HCT116 (cell line): Measurements from ENCODE around the gene OTOG. TPM values are rescaled to one million over a fixed set of nuclear protein-coding genes. Genes with fewer than 3 reads are reported as not detected.

ENCODE experiments used
- ATAC-seq: fragments of 200-7000 bp; cut with Tn5 transposase; 2 replicates; pipeline ENCODE4 v1.9.1; 2020; ENCODE audit warnings: mild to moderate bottlenecking, moderate library complexity
- BruUV-seq: library from RNA; stranded (reverse); fragments of 400-500 nt; replicated peaks from 2 replicates; lab custom pipeline; 2021; lab: Mats Ljungman, UMichigan
- CTCF ChIA-PET: fragments of 300-600 bp; sonication (Branson Sonifier 250); formaldehyde crosslinking; loops from one replicate; lab custom pipeline; 2021; ENCODE audit warnings: antibody characterized with exemption; lab: Charles Lee
- POLR2A ChIA-PET: fragments of 300-600, 350-600 bp; sonication (Branson Sonifier 250); formaldehyde crosslinking; loops from one replicate; lab custom pipeline; 2021; ENCODE audit warnings: antibody characterized with exemption; lab: Charles Lee
- RAD21 ChIA-PET, 2 experiments: fragments of 300-600 bp; sonication (Branson Sonifier 250); formaldehyde crosslinking; loops; one replicate each; lab custom pipeline; 2023; ENCODE audit warnings: low total read pairs in 2 of 2; ENCODE audit not compliant: uncharacterized antibody in 2 of 2, unreplicated experiment in 2 of 2, low non-redundant PET in 1 of 2; lab: Charles Lee
- DNase-seq: peaks from one replicate; pipeline ENCODE4 v3.0.0-alpha.2; 2010; ENCODE audit warnings: low read depth, low spot score
- H2AFZ ChIP-seq: fragments of 200-600 bp; shearing (Covaris generic), sonication (generic); 2 replicates; pipeline ENCODE4 v1.6.1; 2017; ENCODE audit warnings: low read depth, mixed run types, mixed read lengths, antibody characterized with exemption, low read length; ENCODE audit not compliant: poor library complexity, severe bottlenecking
- H3K27ac ChIP-seq: 2 replicates; pipeline ENCODE4 v1.5.1; 2012; ENCODE audit warnings: low read depth, low read length
- H3K27me3 ChIP-seq: fragments of 200-600 bp; sonication (generic); 2 replicates; pipeline ENCODE4 v1.6.1; 2016; ENCODE audit warnings: mixed run types, low read length, mixed read lengths; ENCODE audit not compliant: insufficient read depth
- H3K36me3 ChIP-seq, 2 experiments: fragments of 200-500 bp in 1 of 2; fragments of 200-600 bp in 1 of 2; sonication (Bioruptor generic) in 1 of 2; sonication (generic) in 1 of 2; 2 replicates each; pipeline versions ENCODE4 v1.5.1 to v1.6.1; 2014 to 2016; ENCODE audit warnings: low read length in 2 of 2, inconsistent platforms in 1 of 2, mixed read lengths in 1 of 2, mixed run types in 1 of 2; ENCODE audit not compliant: insufficient read depth in 2 of 2, control insufficient read depth in 1 of 2
- H3K4me1 ChIP-seq, 2 experiments: fragments of 200-600 bp in 1 of 2; sonication (generic) in 1 of 2; 2 replicates each; pipeline versions ENCODE4 v1.5.1 to v1.6.1; 2012 to 2017; ENCODE audit warnings: low read length in 2 of 2, inconsistent platforms in 1 of 2, mild to moderate bottlenecking in 1 of 2, mixed read lengths in 1 of 2, mixed run types in 1 of 2, moderate library complexity in 1 of 2; ENCODE audit not compliant: insufficient read depth in 2 of 2, control insufficient read depth in 1 of 2
- H3K4me2 ChIP-seq: fragments of 200-600 bp; sonication (generic); 2 replicates; pipeline ENCODE4 v1.6.1; 2017; ENCODE audit warnings: mixed run types, low read length, mixed read lengths
- H3K4me3 ChIP-seq, 2 experiments: fragments of 200-600 bp in 1 of 2; sonication (generic) in 1 of 2; replicated peaks in 1 of 2; 2 replicates each; pipeline ENCODE4 v1.5.1; 2011 to 2016; ENCODE audit warnings: low read length in 2 of 2, control low read depth in 1 of 2, low read depth in 1 of 2, mild to moderate bottlenecking in 1 of 2, mixed read lengths in 1 of 2, mixed run types in 1 of 2
- H3K79me2 ChIP-seq: fragments of 200-600 bp; sonication (generic); 2 replicates; pipeline ENCODE4 v1.6.1; 2017; ENCODE audit warnings: mild to moderate bottlenecking, mixed run types, low read length, moderate library complexity, mixed read lengths; ENCODE audit not compliant: insufficient read depth
- H3K9ac ChIP-seq: fragments of 200-600 bp; sonication (generic); 2 replicates; pipeline ENCODE4 v1.6.1; 2016; ENCODE audit warnings: low read length, mixed read lengths
- H3K9me2 ChIP-seq: fragments of 200-600 bp; sonication (generic), shearing (Covaris generic); 2 replicates; pipeline ENCODE4 v1.6.1; 2017; ENCODE audit warnings: mixed run types, mild to moderate bottlenecking, moderate library complexity; ENCODE audit not compliant: insufficient read depth
- H3K9me3 ChIP-seq, 2 experiments: fragments of 200-500 bp in 1 of 2; fragments of 200-600 bp in 1 of 2; sonication (Bioruptor generic) in 1 of 2; sonication (generic) in 1 of 2; 2 replicates each; pipeline ENCODE4 v1.6.1; 2014 to 2017; ENCODE audit warnings: low read length in 2 of 2, mixed read lengths in 2 of 2, inconsistent platforms in 1 of 2, low read depth in 1 of 2, mild to moderate bottlenecking in 1 of 2, mixed run types in 1 of 2, moderate library complexity in 1 of 2; ENCODE audit not compliant: control insufficient read depth in 1 of 2, insufficient read depth in 1 of 2
- H4K20me1 ChIP-seq: fragments of 200-600 bp; sonication (generic), shearing (Covaris generic); 2 replicates; pipeline ENCODE4 v1.6.1; 2017; ENCODE audit warnings: mixed run types, mild to moderate bottlenecking, moderate library complexity; ENCODE audit not compliant: insufficient read depth
- ATF3 ChIP-seq: IDR thresholded peaks from 2 replicates; pipeline ENCODE4 v1.6.1; 2012
- CEBPB ChIP-seq: IDR thresholded peaks from 2 replicates; pipeline ENCODE4 v1.6.1; 2012; ENCODE audit warnings: low read depth
- EZH2 ChIP-seq: fragments of 200-600 bp; sonication (generic); IDR thresholded peaks from 2 replicates; pipeline ENCODE4 v1.6.1; 2017; ENCODE audit warnings: antibody characterized with exemption, mixed run types
- EZH2phosphoT487 ChIP-seq: fragments of 200-600 bp; IDR thresholded peaks from 2 replicates; pipeline ENCODE4 v1.6.1; 2018; ENCODE audit warnings: antibody characterized with exemption, borderline replicate concordance
- FOSL1 ChIP-seq: IDR thresholded peaks from 2 replicates; pipeline ENCODE4 v1.6.1; 2012; ENCODE audit warnings: low read depth
- MAX ChIP-seq: IDR thresholded peaks from 2 replicates; pipeline ENCODE4 v1.6.1; 2012
- POLR2A ChIP-seq: IDR thresholded peaks from 2 replicates; pipeline ENCODE4 v1.7.0; 2011; ENCODE audit warnings: borderline replicate concordance; ENCODE audit not compliant: insufficient read depth, insufficient read length; ENCODE audit errors: extremely low read depth
- POLR2AphosphoS5 ChIP-seq: IDR thresholded peaks from 2 replicates; pipeline ENCODE4 v1.6.1; 2011; ENCODE audit warnings: mild to moderate bottlenecking, low read depth, low read length, moderate library complexity
- YY1 ChIP-seq: IDR thresholded peaks from 2 replicates; pipeline ENCODE4 v1.6.1; 2011; ENCODE audit warnings: low read length, low read depth, moderate library complexity, mild to moderate bottlenecking; ENCODE audit not compliant: insufficient replicate concordance; ENCODE audit errors: extremely low read depth
- ZBTB33 ChIP-seq: IDR thresholded peaks from 2 replicates; pipeline ENCODE4 v1.6.1; 2011; ENCODE audit warnings: mild to moderate bottlenecking, low read length, moderate library complexity; ENCODE audit not compliant: insufficient replicate concordance; ENCODE audit errors: extremely low read depth
- ZNF274 ChIP-seq: fragments of 200-500 bp; sonication (Bioruptor generic); IDR thresholded peaks from 2 replicates; pipeline ENCODE4 v1.6.1; 2014; ENCODE audit warnings: mild to moderate bottlenecking, low read depth, low read length, inconsistent platforms
- intact Hi-C: fragments of 100-400 bp; cut with micrococcal nuclease; formaldehyde crosslinking; loops from 2 replicates; pipeline ENCODE4 v1.10.0; 2022
- total RNA-seq: library from RNA; stranded (reverse); gene quantifications from one replicate; pipeline ENCODE4 v1.2.1, GENCODE V29; 2021; ENCODE audit not compliant: unreplicated experiment

Gene OTOG
- total RNA-seq, 1 experiment from 2014 or later = 0.07 TPM

GRCh38 chr11:17605651-17606122 lies 58.6 kb downstream of the OTOG start:
- Histone ChIP-seq H2AFZ (no peak overlapping the region), H3K4me3 (no peak overlapping the region), H3K4me1 (peaks cover 0 to 7% of the 10 kb centered on the region in 2 experiments; a peak in 2 of 4 replicates), H3K36me3 (no peaks in the 10 kb centered on the region), H3K4me2 (no peak overlapping the region), H4K20me1 (no peaks in the 10 kb centered on the region), H3K9me3 (no peaks in the 10 kb centered on the region), H3K79me2 (no peaks in the 10 kb centered on the region), H3K27me3 (no peaks in the 10 kb centered on the region), H3K9me2 (no peaks in the 10 kb centered on the region), H3K9ac (no peak overlapping the region), H3K27ac (no peak overlapping the region)
- CTCF ChIA-PET = no interaction called here
- BruUV-seq = no TSS peak
- intact Hi-C loops = no loop called here
- POLR2A ChIA-PET = no interaction called here
- ATAC-seq (no peak), DNase-seq (no peak)
- no peak for TF ChIP-seq EZH2
- no peak for TF ChIP-seq CEBPB
- RAD21 ChIA-PET = no interaction called here

GRCh38 chr11:17606233-17607082 lies 59.4 kb downstream of the OTOG start:
- intact Hi-C loops = no loop called here
- H3K36me3 ChIP-seq = no peaks in the 10 kb centered on the region
- no peaks in the 10 kb centered on the region for H3K79me2 ChIP-seq
- no peak overlapping the region for H3K27ac ChIP-seq
- TF ChIP-seq YY1 = no peak
- TF ChIP-seq EZH2phosphoT487 = no peak
- no peak for TF ChIP-seq POLR2AphosphoS5
- no peak for TF ChIP-seq FOSL1
- no peak for TF ChIP-seq ZBTB33
- TF ChIP-seq POLR2A = no peak
- no peak for TF ChIP-seq EZH2
- TF ChIP-seq ATF3 = no peak
- no peak for TF ChIP-seq MAX
- no peak for TF ChIP-seq ZNF274
- no peak overlapping the region for H3K9ac ChIP-seq
- no peak overlapping the region for H2AFZ ChIP-seq
- no peak overlapping the region for H3K4me2 ChIP-seq
- H4K20me1 ChIP-seq = no peaks in the 10 kb centered on the region
- no peaks in the 10 kb centered on the region for H3K9me2 ChIP-seq
- H3K4me3 ChIP-seq = no peak overlapping the region
- ChIA-PET CTCF (no interaction called here), POLR2A (no interaction called here), RAD21 (no interaction called here)
- DNase-seq (no peak), ATAC-seq (no peak)
- peaks cover 0 to 3% of the 10 kb centered on the region in 2 experiments; a peak in 1 of 4 replicates for H3K4me1 ChIP-seq
- H3K9me3 ChIP-seq = no peaks in the 10 kb centered on the region
- no TSS peak for BruUV-seq
- H3K27me3 ChIP-seq = no peaks in the 10 kb centered on the region
